GM12864 (cell line): ENCODE data around the gene MAP1LC3B.
"Not testable (repeated sequence)": the region's sequence is repeated elsewhere in the genome, so short reads cannot be mapped to it uniquely, and the experiment has no call there.

Experiments
- DNase-seq: peaks from one replicate; pipeline ENCODE4 v3.0.0-alpha.2; 2011; ENCODE audit warnings: low read depth
- H3K4me3 ChIP-seq: 2 replicates; pipeline ENCODE4 v1.5.1; 2011; ENCODE audit warnings: mild to moderate bottlenecking, low read depth, low read length, control low read depth
- TF ChIP-seq, protein P1 (sequence below): IDR thresholded peaks from 2 replicates; pipeline ENCODE4 v1.5.1; 2011; ENCODE audit warnings: low read depth, mild to moderate bottlenecking, moderate library complexity, low read length, control low read depth, inconsistent platforms; ENCODE audit errors: missing control alignments

The MAP1LC3B gene

DNA sequence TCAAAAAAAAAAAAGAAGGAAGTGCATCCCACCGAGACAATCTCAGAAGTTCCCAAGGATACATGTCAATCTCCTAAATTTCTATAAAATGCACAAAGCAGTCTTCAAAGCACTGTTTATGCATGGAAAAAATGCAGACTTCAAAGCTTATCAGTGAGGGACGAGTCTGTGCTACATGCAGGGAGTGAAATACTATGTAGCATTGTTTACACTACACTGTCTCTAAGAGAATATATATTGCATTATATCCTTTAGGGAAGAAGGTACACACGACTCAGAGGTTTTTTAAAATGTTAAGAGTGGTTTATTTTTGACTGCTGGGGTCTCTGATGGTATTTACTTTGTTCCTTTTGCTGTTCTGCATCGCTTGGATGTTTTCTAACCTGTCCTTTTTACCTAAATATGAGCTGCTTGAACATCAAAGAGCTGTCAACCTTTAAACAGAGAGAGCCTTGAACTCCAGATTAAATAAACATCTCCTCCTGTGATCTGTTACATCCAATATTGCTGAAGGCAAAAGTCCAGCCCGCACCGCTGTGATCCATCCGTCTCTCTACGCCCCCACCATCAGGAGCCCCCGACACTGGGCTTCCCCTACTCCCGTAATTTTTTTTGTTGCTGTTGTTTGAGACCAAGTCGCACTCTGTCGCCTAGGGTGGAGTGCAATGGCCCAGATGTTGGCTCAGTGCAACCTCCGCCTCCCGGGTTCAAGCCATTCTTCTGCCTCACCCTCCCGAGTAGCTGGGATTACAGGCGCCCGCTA lies 9.9 kb upstream of the MAP1LC3B start:
- no peak for DNase-seq
- TF ChIP-seq, protein P1, sequence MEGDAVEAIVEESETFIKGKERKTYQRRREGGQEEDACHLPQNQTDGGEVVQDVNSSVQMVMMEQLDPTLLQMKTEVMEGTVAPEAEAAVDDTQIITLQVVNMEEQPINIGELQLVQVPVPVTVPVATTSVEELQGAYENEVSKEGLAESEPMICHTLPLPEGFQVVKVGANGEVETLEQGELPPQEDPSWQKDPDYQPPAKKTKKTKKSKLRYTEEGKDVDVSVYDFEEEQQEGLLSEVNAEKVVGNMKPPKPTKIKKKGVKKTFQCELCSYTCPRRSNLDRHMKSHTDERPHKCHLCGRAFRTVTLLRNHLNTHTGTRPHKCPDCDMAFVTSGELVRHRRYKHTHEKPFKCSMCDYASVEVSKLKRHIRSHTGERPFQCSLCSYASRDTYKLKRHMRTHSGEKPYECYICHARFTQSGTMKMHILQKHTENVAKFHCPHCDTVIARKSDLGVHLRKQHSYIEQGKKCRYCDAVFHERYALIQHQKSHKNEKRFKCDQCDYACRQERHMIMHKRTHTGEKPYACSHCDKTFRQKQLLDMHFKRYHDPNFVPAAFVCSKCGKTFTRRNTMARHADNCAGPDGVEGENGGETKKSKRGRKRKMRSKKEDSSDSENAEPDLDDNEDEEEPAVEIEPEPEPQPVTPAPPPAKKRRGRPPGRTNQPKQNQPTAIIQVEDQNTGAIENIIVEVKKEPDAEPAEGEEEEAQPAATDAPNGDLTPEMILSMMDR: no peak

DNA sequence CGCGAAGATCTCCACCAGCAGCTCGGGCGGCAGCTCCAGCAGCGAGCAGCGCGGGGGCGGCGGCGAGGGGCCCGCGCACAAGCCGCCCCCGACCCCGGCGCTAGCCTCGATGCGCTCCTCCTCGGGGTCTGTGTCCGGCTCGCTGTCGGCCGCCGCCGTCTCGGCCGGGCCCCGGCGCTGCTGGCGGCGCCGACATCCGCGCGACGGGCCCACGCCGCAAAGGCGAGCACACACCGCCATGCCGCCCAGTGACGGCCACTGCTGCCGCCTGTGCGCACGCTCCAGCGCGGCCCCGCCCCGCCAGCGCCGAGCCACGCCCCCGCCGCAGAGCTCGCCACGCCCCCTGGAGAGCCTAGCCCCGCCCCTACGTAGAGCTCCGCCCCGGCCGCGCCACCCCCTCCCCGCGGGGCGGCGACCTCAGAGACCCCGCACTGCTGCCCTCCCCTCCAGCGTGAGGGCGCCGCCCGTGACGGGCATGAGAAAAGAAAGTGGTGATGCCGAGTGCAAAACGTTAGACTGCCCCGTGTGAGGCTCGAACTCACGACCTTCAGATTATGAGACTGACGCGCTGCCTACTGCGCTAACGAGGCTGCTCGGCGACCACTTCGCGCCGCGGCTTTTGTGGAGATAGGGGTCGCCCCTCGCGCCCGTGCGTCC lies 8.5 kb upstream of the MAP1LC3B start, which contains the start of gene FBXO31:
Gene FBXO31, minus strand, starts transcription at position 272 of the 657 bp plus-strand sequence. Its CDS starts 32 bp downstream, at position 240.
- H3K4me3 ChIP-seq: peak within 1 kb of the TSS; percentile 81
- DNase-seq: peak; percentile 73
- TF ChIP-seq, protein P1: no peak

More for the DNA sequence above, 9.9 kb upstream of the MAP1LC3B start:
- peak overlapping the region; percentile 81 for H3K4me3 ChIP-seq

DNA sequence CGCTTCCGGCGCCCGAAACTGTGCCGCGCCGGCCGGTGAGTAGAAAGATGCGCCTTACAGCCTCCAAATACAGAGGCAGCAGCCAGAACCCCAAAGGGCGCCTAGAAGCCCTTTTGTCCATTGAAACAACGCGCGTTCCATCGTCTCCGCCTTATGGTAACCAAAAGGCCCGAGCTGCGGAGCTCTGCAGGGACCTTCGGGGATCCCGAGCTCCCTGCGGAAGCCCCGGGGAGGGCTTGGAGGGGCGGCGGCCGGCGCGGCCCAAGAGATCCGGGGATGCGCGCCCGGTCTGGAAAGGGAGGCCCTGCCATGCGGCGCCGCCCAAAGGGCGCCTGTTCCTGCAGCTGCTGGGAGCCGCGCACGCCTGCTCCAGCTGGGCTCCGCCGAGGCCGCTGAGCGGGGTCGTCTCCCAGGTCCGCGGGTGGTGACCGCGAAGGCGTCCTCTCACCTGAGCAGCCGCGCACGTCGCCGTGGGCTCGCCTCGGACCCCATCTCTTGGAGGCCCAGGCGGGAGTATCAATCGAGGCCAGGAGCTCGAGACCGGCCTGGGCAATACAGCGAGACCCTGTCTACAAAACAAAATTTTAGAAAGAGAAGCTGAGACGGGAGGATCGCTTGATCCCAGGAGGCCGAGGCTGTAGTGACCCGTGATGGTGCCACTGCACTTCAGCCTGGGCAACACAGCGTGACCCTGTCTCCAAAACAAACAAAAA lies 7.8 kb upstream of the MAP1LC3B start:
- DNase-seq: no peak
- H3K4me3 ChIP-seq: peak overlapping the region; percentile 67
- TF ChIP-seq, protein P1: no peak

DNA sequence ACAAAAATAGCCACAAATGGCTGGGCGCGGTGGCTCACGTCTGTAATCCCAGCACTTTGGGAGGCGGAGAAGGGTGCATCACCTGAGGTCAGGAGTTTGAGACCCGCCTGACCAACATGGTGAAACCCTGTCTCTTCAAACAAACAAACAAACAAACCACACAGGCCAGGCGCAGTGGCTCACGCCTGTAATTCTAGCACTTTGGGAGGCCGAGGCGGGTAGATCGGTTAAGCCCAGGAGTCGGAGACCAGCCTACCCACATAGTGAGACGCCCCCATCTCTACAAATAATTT lies 7.3 kb upstream of the MAP1LC3B start:
- H3K4me3 ChIP-seq: peak overlapping the region; percentile 67
- not testable (repeated sequence) for DNase-seq

DNA sequence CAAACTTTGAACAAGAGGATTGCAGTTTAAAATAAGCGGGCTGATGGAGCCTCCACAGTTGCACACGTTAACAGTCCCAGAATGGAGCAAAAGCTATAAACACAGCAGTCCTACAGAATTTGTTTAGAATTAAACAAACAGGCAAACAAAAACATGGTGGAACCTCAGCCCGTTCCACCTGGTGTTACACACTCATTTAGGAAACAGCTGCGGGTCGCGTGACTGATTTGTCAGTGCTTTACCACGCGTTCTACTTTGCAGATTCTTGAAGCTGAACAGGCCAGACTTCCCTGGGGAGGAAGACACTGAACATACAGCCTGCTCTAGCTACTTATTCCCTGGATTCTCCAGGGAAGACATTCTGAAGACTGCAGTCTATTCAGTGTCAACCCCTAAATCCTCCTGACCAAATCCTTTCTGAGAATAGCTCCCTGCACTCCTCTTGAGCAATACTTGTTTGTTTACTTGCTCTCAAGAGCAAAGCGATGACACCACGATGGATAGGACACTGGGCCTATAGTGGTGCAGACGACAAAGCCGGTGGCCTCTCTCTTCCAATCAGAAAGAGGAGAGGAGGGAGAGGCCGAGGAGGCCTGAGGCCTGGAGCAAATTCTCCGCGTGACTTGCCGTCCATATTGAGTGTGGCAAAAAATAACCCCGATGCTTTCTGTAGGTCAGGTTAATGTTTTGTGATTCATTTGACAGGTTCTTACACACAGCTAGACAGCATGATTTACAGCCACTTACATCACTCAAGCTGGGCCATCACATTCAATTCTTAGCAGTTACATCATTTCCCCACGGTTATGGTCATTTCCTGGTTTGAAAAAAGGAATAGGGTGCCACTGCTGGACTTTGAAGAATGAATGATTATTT lies 4.0 kb upstream of the MAP1LC3B start:
- peak overlapping the region; percentile 21 for H3K4me3 ChIP-seq
- TF ChIP-seq, protein P1: no peak
- peak; percentile 97 for DNase-seq

DNA sequence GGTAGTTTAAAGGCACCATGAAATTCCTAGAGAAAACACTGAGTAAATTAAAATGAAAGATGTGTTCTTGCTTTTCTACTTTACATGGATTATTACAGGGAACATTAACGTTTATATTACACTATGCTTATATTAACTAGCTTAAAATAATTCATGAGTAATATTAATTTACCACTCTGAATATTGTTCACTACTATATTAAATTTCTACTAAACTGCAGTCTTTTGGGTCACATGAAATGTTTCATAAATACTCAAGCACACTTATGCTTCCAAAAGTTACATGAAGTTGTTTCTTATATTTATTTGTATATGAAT lies 3.4 kb upstream of the MAP1LC3B start:
- DNase-seq: no peak
- TF ChIP-seq, protein P1: no peak
- H3K4me3 ChIP-seq: no peak overlapping the region; the same call in 1 of the 2 replicates
